ENCODE measurements around the gene HSPB3.
"Not testable (repeated sequence)": the region's sequence is repeated elsewhere in the genome, so short reads cannot be mapped to it uniquely, and the experiment has no call there.

HSPB3 gene

DNA sequence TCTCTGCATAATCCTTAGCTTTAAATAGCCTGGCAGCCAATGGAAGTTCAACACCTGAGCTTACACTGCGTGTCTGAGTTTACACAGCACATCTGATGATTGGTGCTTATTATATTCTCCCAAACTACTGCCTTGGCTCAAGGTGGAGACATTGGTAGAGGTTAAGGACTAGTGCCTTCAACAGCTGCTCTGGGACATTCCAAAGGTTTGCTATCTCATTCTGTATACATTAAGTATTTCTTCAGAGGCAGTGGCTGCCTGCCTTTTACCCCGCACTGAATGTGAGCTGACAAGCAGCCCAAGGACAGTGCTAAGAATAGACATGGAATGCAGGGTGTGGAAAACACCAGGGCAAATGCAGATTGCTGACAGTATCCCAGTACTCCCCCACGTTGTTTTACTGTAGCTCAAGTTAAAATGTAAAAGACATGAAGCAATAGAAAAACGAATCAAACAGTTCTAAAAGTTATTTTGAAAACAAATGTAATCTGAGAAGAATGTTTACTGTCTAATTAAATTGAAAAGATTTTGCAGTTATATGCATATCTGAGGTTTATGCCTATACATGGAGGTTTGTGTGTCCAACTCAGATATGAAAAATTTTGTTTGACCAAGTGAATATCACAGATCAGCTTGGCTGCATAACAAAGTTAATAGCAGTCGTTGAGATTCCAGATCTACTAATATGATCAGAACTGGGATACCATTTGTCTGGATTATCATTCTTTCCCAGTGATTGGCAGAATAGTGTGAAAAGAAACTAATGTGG, 1.8 kb downstream of the HSPB3 start:
- no peak for DNase-seq

DNA sequence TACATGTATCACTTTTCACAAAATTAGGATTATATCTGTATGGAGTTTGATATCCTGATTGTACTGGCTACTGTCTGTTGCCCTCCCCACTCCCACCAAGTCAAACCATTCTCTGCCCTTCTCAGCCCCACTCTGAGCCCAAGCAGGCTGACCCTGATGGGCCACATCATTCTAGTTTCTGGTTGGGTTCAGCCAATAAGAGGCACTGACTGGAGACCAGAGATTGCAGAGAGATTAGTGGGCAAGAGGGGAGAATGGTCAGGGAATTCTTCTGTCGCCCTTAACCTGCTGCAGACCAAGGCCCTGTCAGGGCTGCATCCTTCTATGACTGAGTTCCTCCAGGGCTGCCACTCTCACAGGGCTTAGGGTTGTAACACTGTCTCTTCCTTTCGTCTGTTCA, 2.7 kb downstream of the HSPB3 start:
- DNase-seq = no peak

DNA sequence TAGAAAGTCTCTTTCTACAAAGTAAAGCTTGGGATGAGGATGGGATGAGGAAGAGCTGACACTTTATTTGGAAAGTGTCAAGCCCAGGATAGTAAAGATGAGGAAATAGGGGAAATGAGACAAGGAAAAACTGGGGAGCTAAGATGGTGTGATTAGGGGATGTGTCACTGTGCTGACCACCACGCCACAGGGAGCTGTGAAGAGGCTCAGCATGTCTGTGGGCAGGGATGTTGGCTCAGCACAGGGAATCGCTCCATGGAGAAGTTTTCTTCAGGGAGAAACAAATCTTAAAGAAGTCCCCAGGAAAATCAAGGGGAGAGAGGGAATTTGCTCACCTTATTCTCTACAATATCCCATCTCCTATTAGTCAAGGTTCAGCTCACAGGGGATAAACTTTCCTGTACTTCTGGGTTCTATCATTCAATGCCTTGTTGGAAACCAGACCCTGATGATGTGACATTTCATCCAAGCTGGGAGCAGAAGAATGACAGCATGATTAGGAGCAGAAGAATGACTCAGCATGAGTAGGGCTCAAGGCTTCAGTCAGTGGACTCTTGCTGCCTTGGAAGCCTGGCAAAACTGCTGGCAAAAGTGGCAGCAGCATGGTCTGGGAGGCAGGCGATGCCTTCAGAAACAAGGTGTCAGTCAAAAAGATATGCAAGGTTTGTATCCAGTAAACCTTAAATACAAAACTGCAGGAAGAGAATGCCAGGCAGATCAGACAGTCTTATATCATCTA, 4.9 kb downstream of the HSPB3 start:
- no peak for DNase-seq

DNA sequence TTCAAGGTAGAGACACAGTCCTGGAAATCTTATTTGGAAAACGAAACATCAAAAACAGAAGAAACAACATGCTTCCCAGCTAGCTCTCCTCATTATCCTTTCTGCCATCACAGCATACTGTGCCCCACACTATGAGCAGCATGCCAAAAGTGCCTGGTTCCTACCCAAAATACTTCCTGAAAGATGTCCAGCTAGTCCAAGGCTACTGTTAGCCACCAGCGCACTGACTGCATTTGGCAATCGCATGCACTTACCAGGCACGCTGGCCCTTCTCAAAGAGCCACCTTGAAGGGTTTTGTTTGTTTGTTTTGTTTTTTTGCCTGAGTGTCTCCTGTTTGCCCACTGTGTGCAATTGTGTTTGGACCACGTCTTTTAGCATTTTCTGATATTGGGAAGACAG, 6.8 kb downstream of the HSPB3 start:
- DNase-seq = no peak

DNA sequence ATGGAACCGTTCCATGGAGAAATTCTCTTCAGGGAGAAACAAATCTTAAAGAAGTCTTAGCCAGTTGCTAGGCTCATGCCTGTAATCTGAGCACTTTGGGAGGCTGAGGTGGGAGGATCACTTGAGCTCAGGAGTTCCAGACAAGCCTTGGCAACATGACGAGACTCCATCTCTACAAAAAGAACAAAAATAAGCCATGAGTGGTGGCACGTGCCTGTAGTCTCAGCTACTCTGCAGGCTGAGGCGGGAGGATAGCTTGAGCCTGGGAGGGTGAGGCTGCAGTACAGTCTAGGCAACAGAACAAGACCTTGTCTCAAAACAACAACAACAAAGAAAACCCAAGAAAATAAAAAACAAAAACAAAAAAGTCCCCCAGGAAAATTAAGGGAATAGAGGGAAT, 8.2 kb downstream of the HSPB3 start:
- DNase-seq = no peak

DNA sequence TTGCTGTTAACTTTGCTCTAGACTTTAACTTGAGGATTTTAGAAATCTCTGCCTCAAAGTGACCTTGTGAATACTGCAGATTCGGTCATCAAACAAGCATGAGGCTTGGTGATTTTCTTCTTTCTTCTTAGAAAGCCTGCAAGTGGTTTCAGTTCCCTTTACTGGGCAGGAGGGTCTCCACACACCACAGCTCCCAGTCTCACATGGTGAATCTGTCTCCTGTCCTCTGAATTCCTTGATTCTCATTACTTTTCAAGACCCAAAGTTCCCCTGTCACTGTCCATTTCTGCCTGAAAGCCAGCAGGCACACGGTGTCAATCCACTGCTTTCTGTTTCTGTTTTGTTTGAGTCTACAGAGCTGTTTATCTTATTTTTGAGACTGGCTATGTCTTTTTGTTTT, 14.1 kb downstream of the HSPB3 start:
- DNase-seq = no peak

DNA sequence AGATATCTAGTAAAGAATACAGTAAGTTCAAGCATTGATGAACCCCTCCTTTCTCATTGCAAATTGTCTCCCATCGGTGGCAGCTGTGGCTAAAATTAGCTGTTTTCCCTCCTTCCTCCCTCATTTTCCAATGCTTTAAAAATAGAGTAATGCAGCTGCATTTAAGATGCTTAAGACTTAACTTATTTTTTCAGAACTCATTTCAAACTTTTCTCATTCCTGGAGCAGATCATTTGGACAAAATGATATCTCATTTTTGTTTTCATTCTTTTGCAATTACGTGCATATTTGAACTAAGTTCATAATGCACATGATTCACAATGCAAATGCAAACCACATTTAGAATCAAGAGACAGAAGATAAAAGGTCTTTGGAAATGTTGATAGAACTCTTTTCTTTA, 14.6 kb downstream of the HSPB3 start:
- no peak for DNase-seq

DNA sequence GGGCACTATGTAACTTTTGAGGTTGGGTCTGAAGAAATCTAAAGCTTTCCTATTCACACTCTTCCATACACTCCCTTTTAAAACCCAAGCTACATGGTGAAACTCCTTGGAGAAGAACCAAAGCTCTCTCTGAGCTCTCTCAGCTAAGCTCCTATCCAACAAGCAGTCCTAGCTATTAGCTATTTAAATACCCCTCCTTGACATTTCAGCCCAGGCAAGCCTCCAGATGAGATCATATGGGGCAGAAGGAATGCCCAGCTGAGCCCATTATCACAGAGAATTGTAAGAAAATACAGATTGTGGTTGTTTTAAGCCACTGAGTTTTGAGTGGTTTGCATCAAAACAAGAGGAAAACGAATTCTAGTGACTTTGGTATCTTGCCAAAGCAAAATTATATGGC, 15.2 kb downstream of the HSPB3 start:
- no peak for DNase-seq

DNA sequence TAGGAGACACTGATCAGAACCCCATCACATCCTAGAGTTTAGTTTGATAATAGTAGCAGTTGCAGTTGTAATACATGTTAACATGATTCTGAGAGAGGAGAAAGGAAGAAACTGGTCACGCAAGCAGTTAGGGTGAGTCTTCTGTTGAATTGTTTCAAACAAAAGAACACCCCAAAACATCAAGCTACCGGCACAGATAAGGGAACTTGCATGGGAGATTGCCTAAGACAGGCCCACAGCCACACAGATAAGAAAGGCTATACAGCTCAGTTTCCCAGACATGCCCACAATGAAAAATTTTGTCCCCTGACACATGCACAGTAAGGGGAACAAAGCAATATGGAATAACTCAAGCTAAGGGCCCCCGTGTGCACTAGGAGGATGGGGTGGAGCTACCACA, 15.9 kb downstream of the HSPB3 start:
- no peak for DNase-seq

DNA sequence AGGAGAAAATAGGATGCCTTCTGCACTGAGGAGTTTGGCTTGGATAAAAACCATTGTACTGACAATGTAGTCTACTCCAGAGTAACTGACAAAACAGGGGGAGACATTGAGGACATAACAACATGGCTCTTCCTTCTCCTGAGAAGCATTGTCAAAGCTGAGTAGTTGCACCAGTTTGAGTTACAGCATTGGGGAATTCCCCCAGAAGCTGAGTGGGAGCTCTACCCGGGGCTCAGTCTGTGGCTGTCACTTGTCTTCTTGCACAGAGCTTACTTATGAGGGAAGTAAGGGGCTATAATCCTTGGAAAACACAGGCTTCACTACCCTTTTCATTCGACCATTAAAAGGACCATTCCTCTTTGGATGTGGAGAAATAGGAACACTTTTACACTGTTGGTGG, 21.2 kb downstream of the HSPB3 start:
- no peak for DNase-seq

DNA sequence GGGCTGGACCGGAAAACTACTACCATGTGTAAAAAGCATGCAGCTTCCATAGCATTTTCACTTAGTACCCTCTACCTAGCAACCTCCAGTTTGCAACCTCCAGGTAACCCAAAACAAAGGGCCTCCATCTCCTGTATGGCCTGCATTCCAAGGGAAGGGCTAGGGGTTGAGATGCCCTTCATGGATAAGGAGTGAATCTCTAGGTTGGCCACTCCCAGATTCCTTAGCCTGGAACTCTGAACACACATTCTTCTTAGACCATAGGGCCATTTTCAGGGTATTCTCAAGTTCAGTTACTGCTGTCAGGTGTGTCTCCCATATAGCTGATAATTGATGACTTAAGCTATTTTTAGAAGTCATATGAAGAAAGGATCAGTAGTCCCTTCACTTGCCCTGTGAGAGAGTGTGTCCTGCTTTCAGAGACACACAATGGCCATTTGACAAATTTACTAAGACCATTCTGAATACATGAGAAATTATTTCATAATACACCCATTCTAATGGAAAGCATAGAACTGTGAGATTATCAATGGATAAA, 22.5 kb downstream of the HSPB3 start:
- DNase-seq = no peak

DNA sequence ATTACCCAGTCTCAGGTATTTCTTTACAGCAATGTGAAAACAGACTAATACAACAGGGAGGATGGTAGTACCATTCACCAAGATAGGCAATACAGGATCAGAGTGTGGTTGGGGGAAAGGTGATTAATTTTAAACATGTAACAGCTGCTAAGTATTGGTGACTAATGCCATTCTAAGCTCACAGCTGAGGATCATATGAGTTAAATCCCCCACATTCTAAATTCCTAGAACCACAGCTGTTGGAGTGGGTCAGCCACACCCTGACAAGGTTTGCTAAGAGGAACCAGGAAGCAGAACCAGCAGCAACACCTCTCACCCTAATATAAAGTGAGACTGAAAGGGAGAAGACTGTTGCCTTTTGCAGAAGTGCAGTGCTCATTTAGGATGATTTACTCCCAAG, 24.8 kb downstream of the HSPB3 start:
- DNase-seq = no peak

DNA sequence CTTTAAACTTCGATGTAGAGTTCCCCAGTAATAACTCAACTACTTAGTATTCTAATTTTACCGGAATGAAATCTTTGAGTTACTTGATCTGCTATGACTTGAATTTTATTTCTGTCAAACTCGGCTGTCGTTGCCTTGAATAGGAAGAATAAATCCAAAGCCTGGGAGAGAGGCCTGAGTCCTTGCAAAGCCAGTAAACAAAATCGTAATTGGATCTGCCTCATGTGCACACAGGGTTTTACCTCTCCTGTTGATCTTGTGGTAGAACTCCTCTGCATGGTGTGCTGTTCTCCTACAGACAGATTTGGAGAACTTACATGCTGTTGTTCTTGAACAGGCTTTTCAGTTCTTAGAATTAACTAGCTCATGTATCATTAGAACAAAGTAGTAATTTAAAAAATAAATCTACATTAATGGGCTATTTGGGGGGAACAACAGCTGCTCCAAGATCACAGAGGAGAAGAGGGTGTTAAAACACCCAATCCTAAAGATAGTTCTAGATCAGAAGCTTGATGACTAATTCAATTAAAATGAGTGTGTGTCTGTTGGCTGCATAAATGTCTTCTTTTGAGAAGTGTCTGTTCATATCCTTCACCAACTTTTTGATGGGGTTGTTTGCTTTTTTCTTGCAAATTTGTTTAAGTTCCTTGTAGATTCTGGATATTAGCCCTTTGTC, 28.9 kb downstream of the HSPB3 start:
- no peak for DNase-seq

DNA sequence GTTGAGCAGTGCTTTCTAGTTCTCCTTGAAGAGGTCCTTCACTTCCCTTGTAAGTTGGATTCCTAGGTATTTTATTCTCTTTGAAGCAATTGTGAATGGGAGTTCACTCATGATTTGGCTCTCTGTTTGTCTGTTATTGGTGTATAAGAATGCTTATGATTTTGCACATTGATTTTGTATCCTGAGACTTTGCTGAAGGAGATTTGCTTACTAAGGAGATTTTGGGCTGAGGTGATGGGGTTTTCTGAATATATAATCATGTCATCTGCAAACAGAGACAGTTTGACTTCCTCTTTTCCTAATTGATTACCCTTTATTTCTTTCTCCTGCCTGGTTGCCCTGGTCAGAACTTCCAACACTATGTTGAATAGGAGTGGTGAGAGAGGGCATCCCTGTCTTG, 30.2 kb downstream of the HSPB3 start:
- DNase-seq = not testable (repeated sequence)

DNA sequence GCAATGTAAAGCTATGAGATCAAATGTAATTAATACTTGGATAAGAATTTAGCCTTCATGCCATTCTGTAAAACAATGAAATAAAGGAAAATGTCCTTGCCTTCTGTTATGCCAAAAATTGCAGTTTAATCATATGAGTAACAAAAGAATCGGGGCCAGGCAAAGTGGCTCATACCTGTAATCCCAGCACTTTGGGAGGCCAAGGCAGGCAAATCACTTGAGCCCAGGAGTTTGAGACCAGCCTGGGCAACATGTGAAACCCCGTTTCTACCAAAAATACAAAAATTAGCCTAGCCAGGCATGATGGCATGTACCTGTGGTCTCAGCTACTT, 34.1 kb downstream of the HSPB3 start:
- not testable (repeated sequence) for DNase-seq

DNA sequence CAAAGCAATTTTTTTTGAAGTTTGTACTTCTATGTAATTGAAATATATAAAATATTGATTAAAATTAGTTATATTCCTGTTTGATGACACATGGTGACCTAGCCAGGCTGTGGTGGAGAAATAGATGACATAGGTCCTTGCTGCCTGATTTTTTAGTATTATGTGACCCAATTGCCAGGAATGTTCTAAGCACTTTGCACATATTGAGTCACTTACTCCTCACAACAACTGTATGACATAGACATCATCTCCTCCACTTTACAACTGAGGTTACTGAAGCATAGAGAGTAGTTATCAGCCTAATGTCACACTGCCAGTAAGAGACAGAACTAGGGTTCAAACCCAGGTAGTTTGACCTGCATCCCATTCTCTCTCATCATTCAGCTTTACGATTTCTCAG, 35.8 kb downstream of the HSPB3 start:
- DNase-seq = no peak

DNA sequence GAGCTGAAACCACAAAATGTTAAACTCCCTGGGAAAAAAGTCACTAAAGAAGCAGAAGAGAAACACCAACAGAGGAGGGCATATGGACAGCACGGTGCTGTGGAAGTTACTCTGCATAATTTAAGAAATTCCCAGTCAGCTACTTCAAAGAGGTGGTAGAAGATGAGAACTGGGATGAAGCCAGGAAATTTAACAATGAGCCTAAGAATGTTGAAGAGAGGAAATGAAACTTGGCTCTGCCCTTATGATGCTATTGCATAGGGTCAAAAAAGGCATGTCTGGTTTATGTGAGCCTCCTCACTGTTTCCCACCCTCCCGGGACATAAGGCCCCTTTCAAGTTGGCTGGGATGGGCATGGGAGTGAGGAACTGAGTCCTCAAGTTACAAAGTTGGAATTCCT, 36.7 kb downstream of the HSPB3 start:
- no peak for DNase-seq

DNA sequence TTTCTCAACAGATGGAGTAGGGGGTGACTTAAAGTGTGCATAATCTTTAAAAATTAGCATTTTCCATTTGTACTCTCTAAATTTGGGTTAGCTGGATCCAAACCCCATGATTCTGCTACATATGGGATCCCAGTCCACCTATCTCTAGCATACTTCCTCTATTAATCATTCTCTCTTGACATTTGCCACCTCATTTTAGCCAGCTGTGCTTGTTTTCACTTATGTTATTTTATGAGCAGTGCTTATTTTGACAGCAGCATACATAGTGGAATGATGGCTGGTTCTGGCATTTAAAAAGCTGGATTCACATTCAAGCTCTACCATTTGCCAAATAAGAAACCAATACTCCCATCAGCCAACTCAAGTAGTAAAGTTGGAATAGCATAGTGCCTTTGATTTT, 39.5 kb downstream of the HSPB3 start:
- no peak for DNase-seq

Data from NCI-H524 treated with DMSO at 0.1 percent for 48 hours (cell line).